HL-60 (cell line): ENCODE measurements around the gene ECHS1.

ENCODE experiments used
- DNase-seq, 2 experiments: peaks; one replicate each; pipeline ENCODE4 v3.0.0-alpha.2; 2010 to 2020; ENCODE audit warnings: low read depth in 1 of 2, low spot score in 1 of 2
- H3K27ac ChIP-seq: fragments of 250-450 bp; sonication (Bioruptor Pico); replicated peaks from 2 replicates; pipeline ENCODE4 v1.5.1; 2020; ENCODE audit warnings: mild to moderate bottlenecking, moderate library complexity
- H3K27me3 ChIP-seq: fragments of 250-450 bp; sonication (Bioruptor Pico); 2 replicates; pipeline ENCODE4 v1.5.1; 2021; ENCODE audit warnings: mild to moderate bottlenecking, moderate library complexity; ENCODE audit not compliant: insufficient read depth, poor library complexity, severe bottlenecking
- H3K4me3 ChIP-seq: replicated peaks from 2 replicates; pipeline ENCODE4 v1.5.1; 2011; ENCODE audit warnings: mild to moderate bottlenecking, control low read depth, low read length; ENCODE audit not compliant: insufficient read depth
- GABPA ChIP-seq: IDR thresholded peaks from 2 replicates; pipeline ENCODE4 v1.6.1; 2012; ENCODE audit warnings: low read depth
- POLR2AphosphoS5 ChIP-seq: IDR thresholded peaks from 2 replicates; pipeline ENCODE4 v1.6.1; 2012; ENCODE audit warnings: low read depth
- SPI1 ChIP-seq: IDR thresholded peaks from 2 replicates; pipeline ENCODE4 v1.6.1; 2012; ENCODE audit warnings: low read depth, mild to moderate bottlenecking, borderline replicate concordance
- microRNA-seq: library from miRNA; unstranded; fragments of <30 nt; microRNA quantifications from one replicate; pipeline ENCODE4, GENCODE V29; 2018
- TF ChIP-seq, protein P1 (sequence below): IDR thresholded peaks from one replicate; pipeline ENCODE4 v1.5.1; 2011; ENCODE audit warnings: low read length, control low read depth, inconsistent platforms; ENCODE audit not compliant: insufficient read depth
- TF ChIP-seq, protein P2 (sequence below): IDR thresholded peaks from 2 replicates; pipeline ENCODE4 v1.6.1; 2012; ENCODE audit warnings: low read depth; ENCODE audit not compliant: insufficient replicate concordance

The ECHS1 gene

GRCh38 chr10:133313192-133313591 lies 60.0 kb downstream of the ECHS1 start:
- H3K4me3 ChIP-seq, result no peak overlapping the region
- no peak overlapping the region for H3K27ac ChIP-seq
- TF ChIP-seq GABPA (no peak), SPI1 (no peak), POLR2AphosphoS5 (no peak)
- TF ChIP-seq, protein P1, sequence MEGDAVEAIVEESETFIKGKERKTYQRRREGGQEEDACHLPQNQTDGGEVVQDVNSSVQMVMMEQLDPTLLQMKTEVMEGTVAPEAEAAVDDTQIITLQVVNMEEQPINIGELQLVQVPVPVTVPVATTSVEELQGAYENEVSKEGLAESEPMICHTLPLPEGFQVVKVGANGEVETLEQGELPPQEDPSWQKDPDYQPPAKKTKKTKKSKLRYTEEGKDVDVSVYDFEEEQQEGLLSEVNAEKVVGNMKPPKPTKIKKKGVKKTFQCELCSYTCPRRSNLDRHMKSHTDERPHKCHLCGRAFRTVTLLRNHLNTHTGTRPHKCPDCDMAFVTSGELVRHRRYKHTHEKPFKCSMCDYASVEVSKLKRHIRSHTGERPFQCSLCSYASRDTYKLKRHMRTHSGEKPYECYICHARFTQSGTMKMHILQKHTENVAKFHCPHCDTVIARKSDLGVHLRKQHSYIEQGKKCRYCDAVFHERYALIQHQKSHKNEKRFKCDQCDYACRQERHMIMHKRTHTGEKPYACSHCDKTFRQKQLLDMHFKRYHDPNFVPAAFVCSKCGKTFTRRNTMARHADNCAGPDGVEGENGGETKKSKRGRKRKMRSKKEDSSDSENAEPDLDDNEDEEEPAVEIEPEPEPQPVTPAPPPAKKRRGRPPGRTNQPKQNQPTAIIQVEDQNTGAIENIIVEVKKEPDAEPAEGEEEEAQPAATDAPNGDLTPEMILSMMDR, result no peak
- TF ChIP-seq, protein P2, sequence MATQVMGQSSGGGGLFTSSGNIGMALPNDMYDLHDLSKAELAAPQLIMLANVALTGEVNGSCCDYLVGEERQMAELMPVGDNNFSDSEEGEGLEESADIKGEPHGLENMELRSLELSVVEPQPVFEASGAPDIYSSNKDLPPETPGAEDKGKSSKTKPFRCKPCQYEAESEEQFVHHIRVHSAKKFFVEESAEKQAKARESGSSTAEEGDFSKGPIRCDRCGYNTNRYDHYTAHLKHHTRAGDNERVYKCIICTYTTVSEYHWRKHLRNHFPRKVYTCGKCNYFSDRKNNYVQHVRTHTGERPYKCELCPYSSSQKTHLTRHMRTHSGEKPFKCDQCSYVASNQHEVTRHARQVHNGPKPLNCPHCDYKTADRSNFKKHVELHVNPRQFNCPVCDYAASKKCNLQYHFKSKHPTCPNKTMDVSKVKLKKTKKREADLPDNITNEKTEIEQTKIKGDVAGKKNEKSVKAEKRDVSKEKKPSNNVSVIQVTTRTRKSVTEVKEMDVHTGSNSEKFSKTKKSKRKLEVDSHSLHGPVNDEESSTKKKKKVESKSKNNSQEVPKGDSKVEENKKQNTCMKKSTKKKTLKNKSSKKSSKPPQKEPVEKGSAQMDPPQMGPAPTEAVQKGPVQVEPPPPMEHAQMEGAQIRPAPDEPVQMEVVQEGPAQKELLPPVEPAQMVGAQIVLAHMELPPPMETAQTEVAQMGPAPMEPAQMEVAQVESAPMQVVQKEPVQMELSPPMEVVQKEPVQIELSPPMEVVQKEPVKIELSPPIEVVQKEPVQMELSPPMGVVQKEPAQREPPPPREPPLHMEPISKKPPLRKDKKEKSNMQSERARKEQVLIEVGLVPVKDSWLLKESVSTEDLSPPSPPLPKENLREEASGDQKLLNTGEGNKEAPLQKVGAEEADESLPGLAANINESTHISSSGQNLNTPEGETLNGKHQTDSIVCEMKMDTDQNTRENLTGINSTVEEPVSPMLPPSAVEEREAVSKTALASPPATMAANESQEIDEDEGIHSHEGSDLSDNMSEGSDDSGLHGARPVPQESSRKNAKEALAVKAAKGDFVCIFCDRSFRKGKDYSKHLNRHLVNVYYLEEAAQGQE, result no peak
- H3K27me3 ChIP-seq, result no peaks in the 10 kb centered on the region
- DNase-seq, result no peak

- no peak for DNase-seq
- H3K4me3 ChIP-seq, result no peak overlapping the region
- TF ChIP-seq, protein P2, result no peak
- 0 out of 2 replicates have a peak, but pooled peaks have one; percentile 2 for TF ChIP-seq POLR2AphosphoS5
- no peaks in the 10 kb centered on the region for H3K27me3 ChIP-seq
- H3K27ac ChIP-seq, result no peak overlapping the region
These were observed 60.4 kb downstream of the ECHS1 start for GRCh38 chr10:133312769-133313145.

Small RNA genes within 50 kb of the gene (microRNA-seq; reads per million reads assigned to microRNA genes)
- gene MIR3944, result 20.5 reads per million, percentile 46 among the genes with 10 or more reads in this experiment
